PC-3 (cell line): ENCODE results near the gene TRPM1.

Experiments used
- CTCF ChIP-seq: fragments of 300-600 bp; sonication (generic); conservative IDR thresholded peaks from 2 replicates; pipeline ENCODE4 v1.5.1; 2017; ENCODE audit warnings: antibody characterized with exemption, low read depth, mild to moderate bottlenecking, low read length
- EZH2 ChIP-seq: fragments of 300-600 bp; sonication (generic); IDR thresholded peaks from one replicate; pipeline ENCODE4 v1.6.1; 2017; ENCODE audit warnings: antibody characterized with exemption, mild to moderate bottlenecking, low read length; ENCODE audit not compliant: unreplicated experiment
- EZH2phosphoT487 ChIP-seq: fragments of 300-600 bp; sonication (generic); IDR thresholded peaks from 2 replicates; pipeline ENCODE4 v1.6.1; 2018; ENCODE audit warnings: mild to moderate bottlenecking, antibody characterized with exemption, low read length, borderline replicate concordance

GRCh38 chr15:31135523-31135922 is 34.0 kb upstream of the TRPM1 start:
- TF ChIP-seq CTCF (no peak), EZH2 (no peak), EZH2phosphoT487 (no peak)
